ENCODE measurements around the gene CRIM1.

- no peak for TF ChIP-seq POLR2AphosphoS5 (IDR thresholded peaks at IDR 0.05)
- TF ChIP-seq POLR2A (IDR thresholded peaks at IDR 0.05; ENCODE audit: low read depth), result no peak
- TF ChIP-seq CTCF (IDR thresholded peaks at IDR 0.05), result no peak
Measured at GRCh38 chr2:36554531-36554930, 199.0 kb downstream of the CRIM1 start.
